ENCODE measurements around the gene MAP3K7.

The MAP3K7 gene

GRCh38 chr6:90523779-90524310, 63.0 kb downstream of the MAP3K7 start:
- DNase-seq = no peak

- DNase-seq = no peak
These were observed 64.9 kb downstream of the MAP3K7 start for GRCh38 chr6:90521955-90522354.

GRCh38 chr6:90516074-90516660, 70.7 kb downstream of the MAP3K7 start:
- DNase-seq = no peak

GRCh38 chr6:90514496-90514895, 72.4 kb downstream of the MAP3K7 start:
- no peak for DNase-seq

- no peak for DNase-seq
These were observed 78.1 kb downstream of the MAP3K7 start for GRCh38 chr6:90508753-90509152.

GRCh38 chr6:90502866-90503407, 83.9 kb downstream of the MAP3K7 start:
- DNase-seq = no peak

GRCh38 chr6:90502381-90502780, 84.5 kb downstream of the MAP3K7 start:
- DNase-seq = no peak

- DNase-seq = no peak
These were observed 86.4 kb downstream of the MAP3K7 start for GRCh38 chr6:90500458-90500857.

GRCh38 chr6:90497411-90497810, 89.5 kb downstream of the MAP3K7 start:
- DNase-seq = no peak

- no peak for DNase-seq
These were observed 90.4 kb downstream of the MAP3K7 start for GRCh38 chr6:90496258-90497016.

GRCh38 chr6:90495216-90495817, 91.6 kb downstream of the MAP3K7 start:
- DNase-seq = no peak

GRCh38 chr6:90494067-90494780, 92.6 kb downstream of the MAP3K7 start:
- no peak for DNase-seq

- DNase-seq = no peak
These were observed 93.5 kb downstream of the MAP3K7 start for GRCh38 chr6:90493332-90493731.

- no peak for DNase-seq
These were observed 94.1 kb downstream of the MAP3K7 start for GRCh38 chr6:90492798-90493197.

GRCh38 chr6:90492369-90492768, 94.5 kb downstream of the MAP3K7 start:
- no peak for DNase-seq

- DNase-seq = no peak
These were observed 96.7 kb downstream of the MAP3K7 start for GRCh38 chr6:90490030-90490716.

GRCh38 chr6:90488816-90489215, 98.1 kb downstream of the MAP3K7 start:
- no peak for DNase-seq

GRCh38 chr6:90485635-90486277, 101.1 kb downstream of the MAP3K7 start:
- DNase-seq = no peak

- no peak for DNase-seq
These were observed 102.0 kb downstream of the MAP3K7 start for GRCh38 chr6:90484903-90485302.

- DNase-seq = no peak
These were observed 102.5 kb downstream of the MAP3K7 start for GRCh38 chr6:90484385-90484784.

GRCh38 chr6:90483956-90484355, 102.9 kb downstream of the MAP3K7 start:
- no peak for DNase-seq

Measured in CD4-positive, alpha-beta T cell treated with Interferon alpha-2 for 1 hour (primary cell).